ENCODE results near the gene TMEM44. TPM values are rescaled to one million over a fixed set of nuclear protein-coding genes. Genes with fewer than 3 reads are reported as not detected.

TMEM44 gene
- total and polyA plus RNA-seq, 7 experiments from 2014 or later, result 0.33 to 2.6 (median 1.3) TPM

DNA sequence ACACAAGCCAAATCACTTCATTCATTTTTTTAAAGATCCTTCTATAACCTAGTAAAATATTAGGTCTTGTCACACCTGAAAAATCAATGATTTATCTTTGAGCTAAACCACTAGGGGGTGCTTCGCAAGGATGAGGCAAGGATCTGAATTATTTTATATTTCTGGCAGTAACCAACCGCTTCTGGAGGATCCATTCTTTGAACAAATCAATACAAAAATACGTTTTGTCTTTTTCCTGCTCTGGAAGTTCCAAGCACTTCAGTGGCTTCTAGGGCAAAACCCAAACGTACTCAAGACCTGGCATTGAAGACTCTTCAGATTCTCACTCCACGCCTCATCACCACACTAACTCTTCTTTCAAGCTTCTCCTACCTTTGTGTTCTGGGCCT, 38.3 kb upstream of the TMEM44 start:
- H3K4me3 Mint-ChIP-seq, result peak overlapping the region; percentile 95 to 100 (median 98)
- ChIA-PET CTCF (interaction anchor here (0.6 to 5.1 kb wide), 16 partner anchors 11 to 1223 kb away, joined by 3 to 50 read pairs (median 4); partner anchors contain the start of gene XXYLT1), POLR2A (interaction anchor here (0.6 to 6.4 kb wide), 13 partner anchors 11 to 885 kb away, joined by 3 to 69 read pairs (median 4); partner anchors contain the start of genes ACAP2, FAM43A, TMEM44 and XXYLT1)
- Histone ChIP-seq H3K4me3 (ENCODE audit: low read length) (peak overlapping the region; percentile 96), H3K36me3 (ENCODE audit: control insufficient read depth in 2 of 3, insufficient read depth in 3 of 3, low read length in 3 of 3) (peaks cover 4 to 23% (median 7%) of the 10 kb centered on the region in 3 experiments), H3K27ac (ENCODE audit: low read depth, low read length) (peak overlapping the region; percentile 90), H3K27me3 (ENCODE audit: control insufficient read depth in 2 of 2, insufficient read depth in 2 of 2, low read length in 2 of 2) (no peaks in the 10 kb centered on the region), H3K9me3 (ENCODE audit: control insufficient read depth in 2 of 3, low read length in 3 of 3) (no peaks in the 10 kb centered on the region), H3K4me1 (ENCODE audit: control insufficient read depth in 2 of 2, insufficient read depth in 2 of 2, low read length in 2 of 2) (peaks cover 11 to 19% of the 10 kb centered on the region in 2 donors)
- no peaks in the 10 kb centered on the region for H3K9me3 Mint-ChIP-seq
- peaks cover 4 to 24% (median 8%) of the 10 kb centered on the region in 5 donors for H3K36me3 Mint-ChIP-seq
- peaks cover 23 to 53% (median 40%) of the 10 kb centered on the region in 7 donors for H3K4me1 Mint-ChIP-seq
- no peaks in the 10 kb centered on the region for H3K27me3 Mint-ChIP-seq
- ATAC-seq (peak; percentile 37), DNase-seq (peak in 7 of 9 donors; percentile 24 to 64 (median 49))
- intact Hi-C loops (cut with micrococcal nuclease), result loop anchor here (1.0 to 5.0 kb wide), 5 partner anchors 89 to 1236 kb away; partner anchors contain the start of genes PPP1R2 (in 2 of the 2) and TNK2 (in 1 of the 2)
- peak overlapping the region; percentile 96 to 99 (median 98) for H3K27ac Mint-ChIP-seq

DNA sequence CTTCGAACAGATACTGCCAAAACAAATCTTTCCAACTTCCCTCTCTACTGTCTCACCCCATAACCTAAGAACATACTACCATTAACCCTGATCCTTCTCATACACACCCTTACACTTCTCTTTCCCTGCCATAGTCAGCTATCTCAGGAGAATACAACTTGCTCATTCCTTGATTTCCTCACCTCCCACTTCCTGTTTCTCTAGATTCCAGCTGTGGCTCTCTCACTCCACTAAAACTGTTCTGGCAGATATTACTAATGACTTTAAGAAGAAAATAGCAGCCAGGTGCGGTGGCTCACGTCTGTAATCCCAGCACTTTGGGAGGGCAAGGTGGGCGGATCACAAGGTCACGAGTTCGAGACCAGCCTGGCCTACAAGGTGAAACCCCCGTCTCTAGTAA, 34.1 kb upstream of the TMEM44 start:
- POLR2A ChIA-PET, result interaction anchor here (6.4 kb wide), 1 partner anchor 19 kb away, joined by 69 read pairs; the partner anchor contains the start of gene FAM43A
- intact Hi-C loops (cut with micrococcal nuclease), result no loop called here
- DNase-seq (no peak), ATAC-seq (no peak)
- CTCF ChIA-PET, result no interaction called here
- Histone ChIP-seq H3K4me3 (ENCODE audit: low read length) (no peak overlapping the region), H3K36me3 (ENCODE audit: control insufficient read depth in 2 of 3, insufficient read depth in 3 of 3, low read length in 3 of 3) (peaks cover 8 to 56% (median 29%) of the 10 kb centered on the region in 3 experiments), H3K9me3 (ENCODE audit: control insufficient read depth in 2 of 3, low read length in 3 of 3) (no peaks in the 10 kb centered on the region), H3K27ac (ENCODE audit: low read depth, low read length) (no peak overlapping the region), H3K27me3 (ENCODE audit: control insufficient read depth in 2 of 2, insufficient read depth in 2 of 2, low read length in 2 of 2) (no peaks in the 10 kb centered on the region), H3K4me1 (ENCODE audit: control insufficient read depth in 2 of 2, insufficient read depth in 2 of 2, low read length in 2 of 2) (peaks cover 11 to 12% of the 10 kb centered on the region in 2 donors)
- Mint-ChIP-seq H3K27me3 (no peaks in the 10 kb centered on the region), H3K36me3 (peaks cover 14 to 53% (median 25%) of the 10 kb centered on the region in 5 donors), H3K4me3 (peak overlapping the region in 1 of 10 donors; percentile 2), H3K27ac (peak overlapping the region in 2 of 9 donors; percentile 6 to 52), H3K9me3 (no peaks in the 10 kb centered on the region), H3K4me1 (peaks cover 23 to 53% (median 36%) of the 10 kb centered on the region in 7 donors)

DNA sequence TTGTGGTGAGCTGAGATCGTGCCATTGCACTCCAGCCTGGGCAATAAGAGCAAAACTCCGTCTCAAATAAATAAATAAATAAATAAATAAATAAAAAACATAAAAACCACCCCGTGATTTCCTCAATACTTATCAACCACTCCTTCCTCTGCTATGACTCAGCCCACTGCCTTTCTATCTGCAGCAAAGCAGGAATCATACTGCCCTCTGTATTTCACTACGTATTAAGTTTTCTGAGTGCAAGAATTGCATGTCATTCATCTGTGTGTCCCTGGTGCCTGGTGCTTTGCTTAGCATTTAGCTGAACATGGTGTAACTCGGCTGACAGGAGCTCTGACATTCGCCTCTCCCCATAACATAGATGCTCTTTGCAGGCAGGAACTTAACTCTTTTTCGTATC, 31.6 kb upstream of the TMEM44 start:
- no peaks in the 10 kb centered on the region for H3K4me1 ChIP-seq (ENCODE audit: control insufficient read depth in 2 of 2, insufficient read depth in 2 of 2, low read length in 2 of 2)
- H3K4me1 Mint-ChIP-seq, result peaks cover 23 to 50% (median 34%) of the 10 kb centered on the region in 7 donors
- no peak overlapping the region for H3K4me3 ChIP-seq (ENCODE audit: low read length)
- no peaks in the 10 kb centered on the region for H3K27me3 ChIP-seq (ENCODE audit: control insufficient read depth in 2 of 2, insufficient read depth in 2 of 2, low read length in 2 of 2)
- H3K36me3 ChIP-seq (ENCODE audit: control insufficient read depth in 2 of 3, insufficient read depth in 3 of 3, low read length in 3 of 3), result peaks cover 8 to 61% (median 29%) of the 10 kb centered on the region in 3 experiments
- no peaks in the 10 kb centered on the region for H3K27me3 Mint-ChIP-seq
- ATAC-seq (peak; percentile 59), DNase-seq (no peak)
- no peaks in the 10 kb centered on the region for H3K9me3 ChIP-seq (ENCODE audit: control insufficient read depth in 2 of 3, low read length in 3 of 3)
- CTCF ChIA-PET, result no interaction called here
- peaks cover 14 to 56% (median 33%) of the 10 kb centered on the region in 5 donors for H3K36me3 Mint-ChIP-seq
- no peaks in the 10 kb centered on the region for H3K9me3 Mint-ChIP-seq
- H3K27ac Mint-ChIP-seq, result no peak overlapping the region
- POLR2A ChIA-PET, result interaction anchor here (0.6 to 1.4 kb wide), 2 partner anchors 11 to 14 kb away, joined by 3 to 4 read pairs; no protein-coding TSS in a partner anchor
- intact Hi-C loops (cut with micrococcal nuclease), result no loop called here
- no peak overlapping the region for H3K4me3 Mint-ChIP-seq
- H3K27ac ChIP-seq (ENCODE audit: low read depth, low read length), result no peak overlapping the region

DNA sequence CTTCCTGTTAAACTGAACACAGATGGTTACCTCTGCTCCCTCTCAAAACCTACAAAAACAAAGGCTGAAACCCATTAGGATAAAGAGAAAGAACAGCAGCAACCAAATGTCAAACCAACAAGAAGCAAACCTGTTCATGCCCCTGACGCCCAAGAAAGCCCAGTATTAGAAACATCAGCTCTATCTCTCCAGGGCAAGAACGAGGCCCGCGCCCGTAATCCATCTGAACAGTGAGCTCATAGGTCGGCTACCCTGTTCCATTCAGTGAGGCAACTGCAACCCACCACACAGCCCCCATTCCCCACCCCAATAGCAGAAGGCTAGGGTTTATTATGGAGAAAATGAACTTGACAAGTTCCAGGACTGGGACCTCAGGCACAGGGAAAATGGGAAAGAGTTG, 28.7 kb upstream of the TMEM44 start:
- Mint-ChIP-seq H3K9me3 (no peaks in the 10 kb centered on the region), H3K27ac (no peak overlapping the region), H3K4me3 (peak overlapping the region in 1 of 10 donors; percentile 16), H3K4me1 (peaks cover 9 to 32% (median 21%) of the 10 kb centered on the region in 7 donors), H3K27me3 (no peaks in the 10 kb centered on the region), H3K36me3 (peaks cover 15 to 56% (median 47%) of the 10 kb centered on the region in 5 donors)
- Histone ChIP-seq H3K9me3 (ENCODE audit: control insufficient read depth in 2 of 3, low read length in 3 of 3) (no peaks in the 10 kb centered on the region), H3K4me3 (ENCODE audit: low read length) (no peak overlapping the region), H3K27me3 (ENCODE audit: control insufficient read depth in 2 of 2, insufficient read depth in 2 of 2, low read length in 2 of 2) (no peaks in the 10 kb centered on the region), H3K27ac (ENCODE audit: low read depth, low read length) (no peak overlapping the region), H3K4me1 (ENCODE audit: control insufficient read depth in 2 of 2, insufficient read depth in 2 of 2, low read length in 2 of 2) (no peaks in the 10 kb centered on the region), H3K36me3 (ENCODE audit: control insufficient read depth in 2 of 3, insufficient read depth in 3 of 3, low read length in 3 of 3) (peaks cover 24 to 75% (median 32%) of the 10 kb centered on the region in 3 experiments)
- ChIA-PET CTCF (no interaction called here), POLR2A (interaction anchor here (0.8 to 1.2 kb wide), 2 partner anchors 8 to 160 kb away, joined by 3 to 4 read pairs; no protein-coding TSS in a partner anchor)
- intact Hi-C loops (cut with micrococcal nuclease), result no loop called here
- ATAC-seq (no peak), DNase-seq (no peak)

DNA sequence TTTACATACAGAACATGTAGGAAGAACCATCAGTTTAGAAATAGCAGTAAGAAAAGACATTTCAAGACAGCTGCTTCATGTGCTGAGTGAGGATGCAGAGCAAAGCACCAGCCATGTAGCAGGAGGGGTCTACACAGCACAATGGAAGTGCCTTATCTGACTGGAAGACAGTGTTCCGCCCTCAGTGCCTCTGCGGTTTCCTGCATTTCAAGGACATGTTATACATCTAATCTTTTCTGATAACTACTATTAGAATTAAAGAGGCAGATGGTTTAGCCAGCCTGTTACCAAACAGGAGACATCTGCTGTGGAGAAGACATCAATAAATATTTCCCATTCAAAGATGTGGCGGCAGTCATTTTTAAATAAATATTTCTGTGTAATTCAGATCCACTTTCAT, 28.2 kb upstream of the TMEM44 start:
- ATAC-seq, result peak; percentile 60
- Histone ChIP-seq H3K4me1 (ENCODE audit: control insufficient read depth in 2 of 2, insufficient read depth in 2 of 2, low read length in 2 of 2) (no peaks in the 10 kb centered on the region), H3K27ac (ENCODE audit: low read depth, low read length) (no peak overlapping the region), H3K4me3 (ENCODE audit: low read length) (no peak overlapping the region), H3K27me3 (ENCODE audit: control insufficient read depth in 2 of 2, insufficient read depth in 2 of 2, low read length in 2 of 2) (no peaks in the 10 kb centered on the region), H3K9me3 (ENCODE audit: control insufficient read depth in 2 of 3, low read length in 3 of 3) (no peaks in the 10 kb centered on the region), H3K36me3 (ENCODE audit: control insufficient read depth in 2 of 3, insufficient read depth in 3 of 3, low read length in 3 of 3) (peaks cover 19 to 69% (median 30%) of the 10 kb centered on the region in 3 experiments)
- peak overlapping the region in 2 of 10 donors; percentile 11 to 42 for H3K4me3 Mint-ChIP-seq
- H3K36me3 Mint-ChIP-seq, result peaks cover 15 to 58% (median 42%) of the 10 kb centered on the region in 5 donors
- CTCF ChIA-PET, result interaction anchor here (1.0 kb wide), 1 partner anchor 10 kb away, joined by 5 read pairs; no protein-coding TSS in a partner anchor
- no peak for DNase-seq
- H3K27ac Mint-ChIP-seq, result peak overlapping the region in 3 of 9 donors; percentile 44 to 65 (median 57)
- H3K9me3 Mint-ChIP-seq, result peaks cover 0 to 1% (median 0%) of the 10 kb centered on the region in 11 donors
- POLR2A ChIA-PET, result interaction anchor here (0.8 to 1.2 kb wide), 2 partner anchors 8 to 161 kb away, joined by 3 to 4 read pairs; no protein-coding TSS in a partner anchor
- H3K4me1 Mint-ChIP-seq, result peaks cover 9 to 32% (median 21%) of the 10 kb centered on the region in 7 donors
- intact Hi-C loops (cut with micrococcal nuclease), result no loop called here
- H3K27me3 Mint-ChIP-seq, result no peaks in the 10 kb centered on the region

DNA sequence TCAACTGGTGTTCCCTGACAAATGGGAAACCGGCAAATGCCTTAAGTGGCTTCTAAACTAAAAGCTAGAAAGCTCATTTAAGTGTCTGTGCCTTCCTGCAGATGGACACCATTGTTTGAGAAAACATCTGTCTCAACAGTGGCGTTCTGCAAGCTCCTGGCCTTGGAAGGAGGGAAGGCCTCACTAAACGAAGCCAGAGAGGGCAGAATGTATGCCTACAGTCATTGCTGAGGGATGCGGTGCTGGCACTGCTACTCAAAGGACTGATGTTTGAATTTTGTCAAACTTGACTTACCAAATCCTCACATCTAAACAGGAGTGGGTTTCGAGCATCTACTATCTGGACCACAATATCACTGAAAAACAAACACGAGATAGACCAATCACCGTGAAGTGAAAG, 26.6 kb upstream of the TMEM44 start:
- no peaks in the 10 kb centered on the region for H3K9me3 ChIP-seq (ENCODE audit: control insufficient read depth in 2 of 3, low read length in 3 of 3)
- no peaks in the 10 kb centered on the region for H3K4me1 ChIP-seq (ENCODE audit: control insufficient read depth in 2 of 2, insufficient read depth in 2 of 2, low read length in 2 of 2)
- no peaks in the 10 kb centered on the region for H3K27me3 Mint-ChIP-seq
- H3K27me3 ChIP-seq (ENCODE audit: control insufficient read depth in 2 of 2, insufficient read depth in 2 of 2, low read length in 2 of 2), result no peaks in the 10 kb centered on the region
- no peak overlapping the region for H3K4me3 ChIP-seq (ENCODE audit: low read length)
- no peak overlapping the region for H3K27ac ChIP-seq (ENCODE audit: low read depth, low read length)
- no peak for DNase-seq
- ChIA-PET CTCF (no interaction called here), POLR2A (no interaction called here)
- H3K4me1 Mint-ChIP-seq, result peaks cover 9 to 24% (median 20%) of the 10 kb centered on the region in 7 donors
- intact Hi-C loops (cut with micrococcal nuclease), result no loop called here
- H3K36me3 ChIP-seq (ENCODE audit: control insufficient read depth in 2 of 3, insufficient read depth in 3 of 3, low read length in 3 of 3), result peaks cover 15 to 59% (median 16%) of the 10 kb centered on the region in 3 experiments
- no peak for ATAC-seq
- peaks cover 5 to 48% (median 33%) of the 10 kb centered on the region in 5 donors for H3K36me3 Mint-ChIP-seq
- peaks cover 0 to 1% (median 0%) of the 10 kb centered on the region in 11 donors for H3K9me3 Mint-ChIP-seq
- no peak overlapping the region for H3K4me3 Mint-ChIP-seq
- no peak overlapping the region for H3K27ac Mint-ChIP-seq
